GM21528 (cell line): ENCODE data around the gene CCND2.
A peak's percentile ranks its signal among the peaks of the same experiment; 100 is the strongest.

Source experiments
- ATAC-seq: cut with Tn5 transposase; IDR thresholded peaks from one replicate; pipeline ENCODE4 v1.9.1; 2021; ENCODE audit warnings: mild to moderate bottlenecking, moderate library complexity; ENCODE audit not compliant: unreplicated experiment, low FRiP score

Gene CCND2

GRCh38 chr12:4289231-4289878, 15.8 kb downstream of the CCND2 start:
- no peak for ATAC-seq

DNA sequence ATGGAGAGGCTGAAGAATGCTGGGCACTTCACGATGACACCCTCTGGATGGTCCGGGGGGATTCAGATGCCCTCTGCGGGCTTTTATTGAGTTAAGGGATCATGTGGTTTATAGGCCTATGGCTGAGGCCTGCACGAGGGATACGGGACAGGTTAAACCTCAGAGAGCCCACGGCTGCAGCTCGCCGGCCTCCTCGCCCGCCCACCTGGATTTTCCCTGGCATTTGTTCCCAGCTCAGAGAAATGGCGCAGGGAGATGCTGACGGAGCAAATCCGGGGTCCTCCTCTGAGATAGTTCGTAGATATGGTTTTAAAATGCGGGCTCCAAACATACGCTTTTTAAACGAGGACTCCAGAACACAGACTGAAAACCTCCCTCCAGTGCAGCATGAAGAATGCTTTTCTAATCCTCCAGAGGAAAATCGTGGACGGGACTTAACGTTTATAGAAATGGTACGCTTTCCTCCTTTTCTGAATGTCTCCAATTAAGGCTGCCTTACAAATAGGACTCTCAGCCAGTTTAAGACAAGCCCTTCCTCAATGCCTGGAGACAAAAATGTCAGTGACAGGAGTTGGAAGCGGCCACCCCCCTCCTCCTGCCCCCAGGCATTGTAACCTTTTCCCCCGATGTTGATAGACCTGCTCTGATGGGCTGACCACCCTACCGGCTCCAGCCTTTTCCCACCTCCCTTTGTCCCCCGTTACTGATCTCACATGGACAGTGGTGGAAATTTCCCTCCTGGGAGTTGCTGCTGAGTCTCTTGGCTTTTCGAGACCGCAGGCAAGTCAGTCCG, 16.6 kb downstream of the CCND2 start:
- ATAC-seq, result no peak

DNA sequence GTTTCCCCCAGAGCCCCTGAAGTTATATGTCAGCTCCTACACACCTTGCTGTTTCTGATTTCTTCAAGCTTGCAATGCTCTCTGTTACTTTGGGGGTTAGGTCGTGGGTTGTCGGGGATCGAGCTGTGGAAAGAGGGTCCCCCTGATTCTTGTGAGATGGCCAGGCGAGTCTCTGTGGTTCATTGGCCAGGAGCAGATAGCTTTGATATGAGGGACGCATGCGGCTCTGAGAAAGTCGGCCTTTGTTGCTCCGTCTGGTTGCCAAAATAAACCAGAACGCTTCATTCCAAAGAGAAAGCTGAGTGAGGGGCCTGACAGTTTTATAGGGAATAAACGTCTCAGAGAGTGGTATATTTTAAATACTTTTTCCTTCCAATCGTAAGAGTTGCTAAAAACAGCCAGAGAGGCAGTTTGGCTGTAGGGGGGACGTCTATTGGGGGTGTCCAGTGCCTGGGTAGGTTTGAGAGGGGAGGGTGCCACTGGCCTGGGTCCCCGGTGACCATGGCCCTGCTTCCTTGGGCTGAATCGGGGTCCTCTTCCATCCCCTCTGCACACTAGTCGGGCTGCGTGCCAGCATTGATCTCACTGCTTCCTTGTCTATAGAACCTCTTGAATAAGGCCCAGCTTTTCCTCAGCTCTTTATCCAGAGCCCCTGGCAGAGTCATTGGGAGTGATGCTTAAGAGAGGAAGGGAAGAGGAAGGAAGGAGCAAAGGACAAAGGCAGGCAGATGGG, 18.9 kb downstream of the CCND2 start:
- no peak for ATAC-seq

GRCh38 chr12:4293299-4293965, 19.9 kb downstream of the CCND2 start:
- no peak for ATAC-seq

GRCh38 chr12:4293966-4294505, 20.5 kb downstream of the CCND2 start:
- no peak for ATAC-seq

GRCh38 chr12:4296751-4297150, 23.2 kb downstream of the CCND2 start:
- ATAC-seq, result no peak

DNA sequence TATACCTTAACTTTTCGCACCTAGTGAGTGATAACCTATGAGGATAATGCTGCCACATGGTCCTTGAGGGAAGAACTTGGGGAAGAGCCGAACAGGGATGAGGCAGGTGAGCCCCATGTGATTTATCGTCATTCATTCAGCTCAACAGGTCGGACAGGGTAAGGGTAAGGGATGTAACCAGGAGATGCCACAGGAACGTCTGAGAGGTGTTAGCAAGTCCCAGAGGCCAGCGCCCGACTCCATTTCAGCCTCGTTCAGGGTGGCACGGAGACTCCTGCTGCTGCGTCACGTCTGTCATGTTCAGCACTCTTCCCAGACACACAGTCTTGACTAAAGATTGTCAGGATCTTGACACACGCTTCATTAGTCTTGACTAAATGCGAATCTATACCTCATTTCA, 24.1 kb downstream of the CCND2 start:
- no peak for ATAC-seq

- ATAC-seq, result no peak
Measured at GRCh38 chr12:4300883-4301282, 27.3 kb downstream of the CCND2 start.

- ATAC-seq, result no peak
Measured at GRCh38 chr12:4301932-4302501, 28.5 kb downstream of the CCND2 start.

DNA sequence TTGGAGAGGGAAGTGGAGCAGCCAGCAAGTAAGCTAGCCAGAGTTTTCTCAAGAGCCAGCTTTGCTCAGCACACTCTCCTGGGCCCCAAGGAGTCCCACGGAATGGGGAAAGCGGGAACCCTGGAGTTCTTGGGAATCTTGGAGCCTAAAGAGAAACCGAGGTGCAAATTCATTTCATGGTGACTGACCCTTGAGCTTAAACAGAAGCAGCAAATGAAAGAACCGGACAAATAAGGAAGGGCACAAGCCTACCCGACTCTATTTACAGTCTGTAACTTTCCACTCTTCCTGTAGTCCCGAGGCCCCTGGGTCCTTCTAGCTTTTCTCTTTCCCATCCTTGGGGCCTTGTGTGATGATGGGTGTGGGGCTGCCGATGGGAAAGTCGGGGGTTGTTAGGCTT, 29.3 kb downstream of the CCND2 start:
- ATAC-seq, result no peak

DNA sequence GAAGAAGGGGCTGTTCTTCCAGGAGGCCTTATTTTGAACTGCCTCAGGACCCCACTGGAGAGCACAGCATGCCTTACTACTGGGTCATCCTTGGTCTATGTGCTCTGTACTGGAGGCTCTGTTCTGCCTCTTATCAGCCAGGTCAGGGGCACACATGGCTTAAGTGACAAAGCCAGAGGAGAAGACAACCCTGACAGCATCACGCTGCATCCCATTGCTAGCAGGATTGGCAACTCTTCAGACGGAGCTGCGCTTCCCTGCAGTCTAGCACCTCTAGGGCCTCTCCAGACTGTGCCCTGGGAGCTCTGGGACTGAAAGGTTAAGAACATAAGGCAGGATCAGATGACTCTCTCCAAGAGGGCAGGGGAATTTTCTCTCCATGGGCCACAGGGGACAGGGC, 30.2 kb downstream of the CCND2 start:
- no peak for ATAC-seq

DNA sequence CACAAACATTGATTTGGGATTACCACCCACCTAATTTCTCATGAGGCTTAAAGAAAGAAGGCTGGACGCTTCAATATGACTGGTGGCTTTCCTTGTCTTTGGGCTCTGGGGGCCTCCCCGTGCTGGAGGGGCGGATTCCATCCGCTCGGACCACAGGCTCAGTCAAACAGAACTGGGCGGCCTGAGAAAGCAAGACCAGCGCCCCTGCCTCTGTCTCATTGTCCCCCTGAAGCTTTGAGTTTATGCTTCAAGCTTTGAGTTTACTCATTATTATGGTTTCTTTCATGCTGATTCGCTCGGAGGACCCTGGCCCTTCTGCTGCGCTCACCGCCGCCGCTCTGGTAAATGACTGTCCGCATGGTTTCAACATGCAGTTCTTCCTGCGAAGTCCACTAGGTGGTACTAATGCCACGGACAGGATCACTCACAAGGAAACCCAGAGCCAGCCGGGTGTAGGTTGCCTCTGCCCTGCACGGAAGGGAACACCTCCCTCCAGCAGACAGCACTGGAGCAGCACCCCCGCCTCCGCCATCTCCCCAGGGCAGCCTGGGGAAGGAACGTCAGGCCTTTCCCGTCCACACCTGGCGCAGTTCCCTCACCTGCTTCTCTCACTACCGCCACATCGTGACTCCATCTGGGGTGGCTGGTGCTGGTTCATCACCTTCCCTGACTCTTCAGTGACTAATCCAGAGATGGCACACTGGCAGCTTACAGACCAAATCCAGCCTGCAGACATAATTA, 34.2 kb downstream of the CCND2 start:
- no peak for ATAC-seq

GRCh38 chr12:4308334-4308950, 34.9 kb downstream of the CCND2 start:
- no peak for ATAC-seq

GRCh38 chr12:4311776-4312175, 38.2 kb downstream of the CCND2 start:
- ATAC-seq, result no peak

GRCh38 chr12:4312251-4312650, 38.7 kb downstream of the CCND2 start:
- no peak for ATAC-seq

GRCh38 chr12:4320497-4320852, 46.9 kb downstream of the CCND2 start:
- ATAC-seq, result peak; percentile 53

DNA sequence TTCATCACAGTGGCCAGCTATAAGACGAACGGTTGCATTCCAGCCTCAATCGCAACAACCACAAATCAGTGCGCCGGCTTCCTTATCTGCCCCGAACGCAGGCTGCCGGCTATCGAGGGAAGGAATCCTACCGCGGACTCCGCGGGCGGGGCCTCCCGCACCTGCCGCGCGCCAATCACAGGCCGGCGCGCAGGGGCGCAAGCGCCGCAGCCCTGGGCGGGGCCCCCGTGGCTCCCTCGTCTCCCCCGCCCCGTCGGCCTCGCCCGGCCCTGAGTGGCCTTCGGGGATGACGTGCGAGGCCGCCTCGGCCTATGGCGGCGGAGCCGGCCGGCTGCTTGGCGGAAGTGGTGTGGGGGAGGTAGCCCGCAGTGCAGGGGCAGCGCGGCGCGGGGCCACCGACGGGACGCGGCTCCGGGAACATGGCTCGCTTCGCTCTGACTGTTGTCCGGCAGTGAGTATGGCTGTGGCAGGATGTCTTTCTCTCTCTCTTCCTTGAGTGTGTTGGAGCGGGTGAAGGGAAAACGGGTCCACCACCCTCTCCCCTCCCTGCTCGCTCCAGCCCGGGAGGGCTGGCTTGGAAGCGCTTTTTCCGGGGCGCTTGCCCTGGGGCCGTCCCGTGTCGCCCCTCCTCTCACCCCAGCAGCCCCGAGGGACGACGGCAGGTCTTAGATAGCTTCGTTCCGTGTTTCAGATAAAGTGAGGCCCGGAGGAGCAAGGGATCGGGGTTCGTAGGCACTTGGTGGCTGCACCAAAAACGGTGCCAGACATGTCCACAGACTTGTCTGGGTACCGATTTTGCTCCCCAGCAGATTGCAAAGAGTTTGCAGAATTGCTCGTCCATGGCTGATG, 47.5 kb downstream of the CCND2 start, which contains the start of gene TIGAR:
Gene TIGAR (plus strand): TSS at position 361 of the 849 bp plus-strand sequence. CDS start 59 bp downstream, at position 420.
- peak; percentile 89 for ATAC-seq

DNA sequence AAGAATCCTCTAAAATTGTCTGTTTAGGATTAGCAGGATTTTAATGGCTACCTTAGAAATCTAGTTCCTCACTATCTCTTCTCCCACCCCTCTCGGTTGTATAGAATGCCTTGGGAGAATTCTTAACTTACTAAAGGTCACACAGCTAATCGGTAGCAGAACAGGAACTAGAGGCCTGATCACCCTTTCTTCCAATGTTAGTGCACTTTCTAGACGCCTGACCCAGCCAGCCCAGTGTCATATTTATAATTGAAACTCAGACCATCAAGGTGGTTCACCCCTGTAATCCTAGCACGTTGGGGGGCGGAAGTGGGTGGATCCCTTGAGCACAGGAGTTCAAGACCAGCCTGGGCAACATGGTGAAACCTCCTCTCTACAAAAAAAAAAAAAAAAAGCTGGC, 49.2 kb downstream of the CCND2 start:
- ATAC-seq, result no peak
